IPS-15b (cell line): ENCODE data around the gene NTNG1.
"Not testable (repeated sequence)": the region's sequence is repeated elsewhere in the genome, so short reads cannot be mapped to it uniquely, and the experiment has no call there.

Experiments used
- H3K27me3 ChIP-seq: one replicate; pipeline ENCODE4 v1.6.1; 2013; ENCODE audit warnings: low read length; ENCODE audit not compliant: control insufficient read depth, insufficient read depth
- H3K36me3 ChIP-seq: one replicate; pipeline ENCODE4 v1.6.1; 2013; ENCODE audit warnings: low read length; ENCODE audit not compliant: control insufficient read depth, insufficient read depth
- H3K4me1 ChIP-seq: one replicate; pipeline ENCODE4 v1.6.1; 2013; ENCODE audit warnings: mild to moderate bottlenecking, low read length; ENCODE audit not compliant: control insufficient read depth, insufficient read depth
- H3K4me3 ChIP-seq: one replicate; pipeline ENCODE4 v1.5.1; 2013; ENCODE audit warnings: low read depth, low read length
- H3K9ac ChIP-seq: one replicate; pipeline ENCODE4 v1.6.1; 2013; ENCODE audit warnings: low read depth, mild to moderate bottlenecking, low read length
- H3K9me3 ChIP-seq: one replicate; pipeline ENCODE4 v1.6.1; 2013; ENCODE audit warnings: mild to moderate bottlenecking, low read length; ENCODE audit not compliant: control insufficient read depth, insufficient read depth

Gene NTNG1

DNA sequence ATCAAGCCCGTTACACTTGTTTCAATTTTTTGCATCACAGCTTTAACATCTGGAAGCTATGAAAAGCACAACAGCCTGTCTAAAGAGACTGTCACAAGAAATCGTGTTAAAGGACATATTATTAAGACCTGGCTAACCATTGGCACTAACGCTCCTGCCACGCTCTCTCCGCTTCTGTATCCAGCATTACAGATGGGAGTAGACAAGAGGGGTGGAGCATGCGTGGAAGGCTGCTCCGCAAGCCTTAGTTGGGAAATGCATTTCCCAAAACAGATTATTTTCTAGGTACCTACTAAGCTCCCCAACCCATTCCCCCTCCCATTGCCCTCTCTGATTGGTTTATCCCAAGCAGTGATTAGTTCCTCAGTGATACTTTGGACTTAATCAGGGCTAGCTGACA, 72.4 kb downstream of the NTNG1 start:
- no peak overlapping the region for H3K4me3 ChIP-seq
- H3K9ac ChIP-seq = no peak overlapping the region
- no peaks in the 10 kb centered on the region for H3K36me3 ChIP-seq
- H3K27me3 ChIP-seq = no peaks in the 10 kb centered on the region
- no peaks in the 10 kb centered on the region for H3K4me1 ChIP-seq
- H3K9me3 ChIP-seq = no peaks in the 10 kb centered on the region

DNA sequence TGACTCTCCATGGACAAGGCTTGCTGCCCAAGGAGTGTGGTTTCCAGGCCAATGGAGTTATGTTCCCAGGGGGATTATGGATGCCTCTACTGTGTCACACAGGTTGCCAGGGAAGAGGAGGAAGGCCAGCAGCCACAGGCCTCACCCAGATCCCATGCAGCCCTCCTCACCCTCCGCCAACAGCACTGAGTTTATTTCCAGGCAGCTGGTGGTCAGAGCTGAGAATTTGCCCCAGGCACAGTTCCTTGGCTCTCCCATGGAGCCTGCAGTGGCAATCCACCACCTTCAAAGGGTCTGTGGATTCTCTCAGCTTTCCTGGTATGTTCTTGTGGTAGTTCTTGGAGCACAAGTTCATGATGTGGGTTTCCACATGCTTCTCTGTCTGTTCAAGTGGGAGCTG, 79.2 kb downstream of the NTNG1 start:
- H3K36me3 ChIP-seq = no peaks in the 10 kb centered on the region
- no peak overlapping the region for H3K9ac ChIP-seq
- no peaks in the 10 kb centered on the region for H3K9me3 ChIP-seq
- no peak overlapping the region for H3K4me3 ChIP-seq
- H3K27me3 ChIP-seq = no peaks in the 10 kb centered on the region
- peaks cover under 1% of the 10 kb centered on the region for H3K4me1 ChIP-seq

DNA sequence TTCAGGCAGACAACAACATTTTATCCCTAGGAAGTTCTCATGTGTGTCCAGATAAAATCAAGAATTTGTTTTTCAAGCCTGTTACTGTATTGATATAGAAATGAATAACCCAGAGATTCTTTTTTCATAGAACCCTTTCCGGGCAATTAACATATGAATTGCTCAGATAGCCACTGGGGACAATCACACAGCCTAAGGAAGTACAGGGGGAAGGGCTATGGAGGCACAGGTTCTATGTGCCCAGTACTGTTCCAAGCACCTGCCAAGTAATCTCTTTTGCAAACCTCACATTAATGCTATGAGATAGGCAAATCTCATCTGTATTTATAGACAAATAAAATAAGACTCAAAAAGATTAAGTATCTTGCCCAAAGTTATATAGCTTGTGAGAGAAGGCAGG, 84.9 kb downstream of the NTNG1 start:
- Histone ChIP-seq H3K9me3 (no peaks in the 10 kb centered on the region), H3K4me3 (no peak overlapping the region), H3K9ac (no peak overlapping the region), H3K4me1 (peaks cover 19% of the 10 kb centered on the region), H3K27me3 (no peaks in the 10 kb centered on the region), H3K36me3 (no peaks in the 10 kb centered on the region)

DNA sequence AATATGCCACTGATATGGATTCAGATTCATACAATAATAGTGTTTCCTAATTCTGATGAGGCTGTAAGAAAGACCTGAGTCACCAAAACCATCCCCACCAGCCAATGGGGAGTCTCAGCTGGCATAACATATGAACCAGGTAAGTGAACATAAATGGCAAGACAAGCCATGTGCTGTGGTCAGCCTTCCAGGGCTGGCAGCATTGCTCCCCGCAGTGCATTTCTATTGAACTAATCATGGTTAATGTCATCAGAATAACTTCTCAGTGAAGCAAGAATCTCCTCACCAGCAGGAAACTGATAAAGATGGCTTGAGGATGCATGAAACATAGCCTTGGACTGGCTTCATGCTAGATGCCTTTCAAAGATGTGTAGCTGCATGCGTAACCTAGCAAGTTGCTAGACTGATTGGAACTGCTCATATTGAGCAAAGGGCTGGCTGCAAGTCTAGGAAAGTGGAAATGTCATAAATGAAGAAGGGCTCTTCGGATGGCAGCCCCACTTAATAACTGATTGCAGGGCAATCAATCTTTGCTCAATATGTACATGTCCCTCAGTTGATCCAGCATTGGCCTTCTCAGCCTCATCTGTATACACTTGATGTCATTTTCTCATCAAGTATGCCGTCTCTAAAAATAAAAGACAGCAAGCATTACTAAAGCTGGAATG, 88.0 kb downstream of the NTNG1 start:
- Histone ChIP-seq H3K9me3 (no peaks in the 10 kb centered on the region), H3K27me3 (no peaks in the 10 kb centered on the region), H3K4me1 (peaks cover 19% of the 10 kb centered on the region), H3K36me3 (no peaks in the 10 kb centered on the region), H3K4me3 (no peak overlapping the region), H3K9ac (no peak overlapping the region)

DNA sequence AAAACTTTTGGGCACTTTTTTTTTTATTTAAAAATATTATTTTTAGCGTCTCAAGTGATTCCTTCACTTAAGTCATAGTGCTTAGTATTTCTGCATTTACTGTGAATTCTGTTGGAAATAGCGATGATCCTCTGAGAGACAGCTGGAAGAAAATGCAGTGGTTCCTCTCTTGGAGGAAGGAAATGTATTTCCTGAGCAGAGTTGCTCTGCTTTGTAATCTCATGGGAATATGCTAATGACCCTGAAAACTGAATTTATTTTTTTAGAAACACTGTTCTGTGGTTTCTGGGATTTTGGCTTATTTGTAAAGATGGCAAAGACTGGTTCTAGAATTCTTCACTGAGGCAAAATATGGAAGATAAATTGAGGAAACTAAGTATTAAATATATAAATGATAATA, 88.9 kb downstream of the NTNG1 start:
- Histone ChIP-seq H3K36me3 (no peaks in the 10 kb centered on the region), H3K9me3 (no peaks in the 10 kb centered on the region), H3K4me1 (peaks cover 19% of the 10 kb centered on the region), H3K4me3 (no peak overlapping the region), H3K9ac (no peak overlapping the region), H3K27me3 (no peaks in the 10 kb centered on the region)

DNA sequence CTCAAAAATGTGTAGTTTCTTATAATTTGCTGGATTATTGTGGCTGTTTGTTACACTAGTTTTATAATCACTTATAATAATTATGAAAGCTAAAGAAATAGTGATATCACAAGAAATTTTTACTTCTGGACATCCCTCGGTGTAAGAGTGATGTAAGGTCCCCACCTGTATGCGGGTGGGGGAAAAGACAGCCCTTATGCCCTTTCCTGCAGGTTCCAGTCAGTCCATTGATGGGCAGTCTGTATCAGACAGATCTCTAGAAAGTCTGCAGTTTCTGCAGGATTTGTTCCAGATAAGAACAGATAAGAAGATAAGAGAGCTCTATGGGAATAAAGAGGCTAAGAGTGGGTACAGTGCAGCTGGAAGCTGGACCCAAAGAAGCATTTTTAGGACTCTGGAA, 89.3 kb downstream of the NTNG1 start:
- Histone ChIP-seq H3K4me1 (peaks cover 18% of the 10 kb centered on the region), H3K36me3 (no peaks in the 10 kb centered on the region), H3K4me3 (no peak overlapping the region), H3K27me3 (no peaks in the 10 kb centered on the region), H3K9me3 (no peaks in the 10 kb centered on the region), H3K9ac (no peak overlapping the region)

DNA sequence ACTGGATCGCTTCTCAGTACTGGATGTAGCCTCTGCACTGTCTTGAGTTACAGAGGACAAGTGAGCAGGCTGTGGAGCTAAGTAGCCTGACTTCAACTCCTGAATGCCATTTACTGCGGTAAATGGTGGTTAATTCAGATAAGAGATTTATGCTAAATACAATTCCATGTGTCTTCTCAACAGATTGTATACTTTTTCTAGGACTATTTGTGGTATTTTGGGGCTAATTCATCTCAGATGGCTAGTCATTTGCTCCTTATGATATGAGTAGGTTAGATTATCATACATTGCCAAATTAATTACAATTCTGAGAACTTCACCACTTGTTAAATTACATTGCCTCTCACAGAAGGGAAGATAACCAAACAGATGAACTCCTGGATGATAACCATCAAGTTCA, 90.5 kb downstream of the NTNG1 start:
- Histone ChIP-seq H3K36me3 (no peaks in the 10 kb centered on the region), H3K9me3 (no peaks in the 10 kb centered on the region)

DNA sequence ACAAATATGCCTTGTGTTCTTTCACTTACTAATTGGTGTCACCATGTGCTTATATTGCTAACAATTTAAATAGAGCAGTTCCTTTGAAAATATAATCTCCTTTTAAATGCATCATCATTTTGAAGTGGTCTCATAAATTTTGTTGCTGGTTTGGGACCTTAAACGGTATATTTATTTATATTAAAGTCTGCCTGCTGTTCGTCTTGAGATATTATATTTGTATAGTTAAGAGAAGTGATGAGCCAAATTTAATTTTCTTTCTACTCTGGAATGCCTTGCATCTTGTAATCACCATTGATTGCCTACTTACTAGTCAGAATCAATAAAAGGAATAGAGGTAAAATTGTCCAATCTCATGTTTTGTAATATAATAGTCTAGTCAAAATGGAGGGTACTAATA, 91.6 kb downstream of the NTNG1 start:
- Histone ChIP-seq H3K9ac (no peak overlapping the region), H3K36me3 (no peaks in the 10 kb centered on the region), H3K4me3 (no peak overlapping the region), H3K27me3 (no peaks in the 10 kb centered on the region), H3K9me3 (no peaks in the 10 kb centered on the region), H3K4me1 (no peaks in the 10 kb centered on the region)

More for the DNA sequence above, 90.5 kb downstream of the NTNG1 start:
- Histone ChIP-seq H3K4me3 (no peak overlapping the region), H3K4me1 (peaks cover 10% of the 10 kb centered on the region), H3K27me3 (no peaks in the 10 kb centered on the region), H3K9ac (no peak overlapping the region)

DNA sequence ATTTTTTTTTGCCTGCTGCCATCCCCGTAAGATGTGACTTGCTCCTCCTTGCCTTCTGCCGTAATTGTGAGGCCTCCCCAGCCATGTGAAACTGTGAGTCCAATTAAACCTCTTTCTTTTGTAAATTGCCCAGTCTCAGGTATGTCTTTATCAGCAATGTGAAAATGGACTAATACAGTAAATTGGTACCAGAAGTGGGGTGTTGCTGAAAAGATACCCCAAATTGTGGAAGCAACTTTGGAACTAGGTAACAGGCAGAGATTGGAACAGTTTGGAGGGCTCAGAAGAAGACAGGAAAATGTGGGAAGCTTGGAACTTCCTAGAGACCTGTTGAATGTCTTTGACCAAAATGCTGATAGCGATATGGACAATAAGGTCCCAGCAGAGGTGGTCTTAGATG, 95.9 kb downstream of the NTNG1 start:
- H3K27me3 ChIP-seq, H3K9ac ChIP-seq, H3K4me3 ChIP-seq, H3K9me3 ChIP-seq, H3K36me3 ChIP-seq, H3K4me1 ChIP-seq: not testable (repeated sequence)

DNA sequence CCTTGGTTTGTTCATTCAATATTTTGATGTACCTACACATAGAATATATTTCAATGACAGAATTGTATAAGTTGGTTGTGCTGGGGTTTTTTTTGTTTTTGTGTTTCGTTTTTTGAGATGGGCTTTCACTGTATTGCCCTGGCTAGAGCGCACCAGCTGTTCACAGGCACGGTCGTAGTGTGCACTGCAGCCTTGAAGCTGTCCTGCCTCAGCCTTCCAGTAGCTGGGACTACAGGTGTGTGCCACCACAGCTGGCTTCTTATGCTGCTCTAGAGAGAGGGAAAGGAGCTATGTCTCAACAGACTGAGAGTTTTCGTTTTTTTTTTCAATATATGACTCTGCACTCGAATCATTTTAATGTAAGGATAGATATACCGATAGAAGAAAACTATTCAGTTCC, 102.6 kb downstream of the NTNG1 start:
- H3K4me3 ChIP-seq = no peak overlapping the region
- peaks cover 8% of the 10 kb centered on the region for H3K4me1 ChIP-seq
- no peaks in the 10 kb centered on the region for H3K36me3 ChIP-seq
- H3K9me3 ChIP-seq = no peaks in the 10 kb centered on the region
- no peaks in the 10 kb centered on the region for H3K27me3 ChIP-seq
- H3K9ac ChIP-seq = no peak overlapping the region

DNA sequence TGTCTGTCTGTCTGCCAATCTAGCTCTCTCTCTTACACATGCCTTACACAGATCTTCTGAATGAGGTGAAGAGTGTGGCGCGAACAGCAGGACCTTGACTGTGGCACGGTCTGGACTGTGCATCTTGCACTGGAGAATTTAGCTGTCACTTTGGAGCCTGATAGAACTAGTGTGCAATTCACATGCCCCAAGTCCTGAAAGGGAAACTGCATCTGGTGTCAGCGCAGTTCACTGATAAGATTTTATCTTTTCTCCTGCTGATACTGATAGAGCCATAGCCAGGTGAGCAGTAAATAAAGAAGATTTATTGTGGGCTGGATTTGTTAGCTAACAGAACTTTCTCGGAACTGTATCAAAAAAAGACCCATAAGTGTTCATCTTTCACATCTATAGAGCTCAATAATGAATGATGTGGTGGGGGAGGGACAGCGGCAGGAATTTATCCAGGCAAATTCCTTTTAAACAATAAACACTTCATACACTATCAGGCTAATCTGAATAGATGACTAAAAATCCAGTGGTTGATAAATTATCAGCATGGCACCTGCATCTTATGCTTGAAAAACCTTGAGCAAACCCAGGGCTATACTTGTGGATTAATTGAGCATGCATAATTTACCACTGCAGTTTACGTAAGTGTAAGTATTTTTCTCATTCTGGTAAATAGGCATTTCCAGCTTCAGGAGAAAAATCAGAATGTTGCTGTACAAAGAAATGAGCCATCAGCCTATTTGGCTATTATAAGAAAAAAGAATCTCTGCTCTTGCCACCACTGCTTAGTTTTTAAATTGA, 104.1 kb downstream of the NTNG1 start:
- H3K4me1 ChIP-seq = peaks cover 8% of the 10 kb centered on the region
- no peak overlapping the region for H3K9ac ChIP-seq
- no peak overlapping the region for H3K4me3 ChIP-seq
- H3K9me3 ChIP-seq = no peaks in the 10 kb centered on the region
- no peaks in the 10 kb centered on the region for H3K27me3 ChIP-seq
- no peaks in the 10 kb centered on the region for H3K36me3 ChIP-seq

DNA sequence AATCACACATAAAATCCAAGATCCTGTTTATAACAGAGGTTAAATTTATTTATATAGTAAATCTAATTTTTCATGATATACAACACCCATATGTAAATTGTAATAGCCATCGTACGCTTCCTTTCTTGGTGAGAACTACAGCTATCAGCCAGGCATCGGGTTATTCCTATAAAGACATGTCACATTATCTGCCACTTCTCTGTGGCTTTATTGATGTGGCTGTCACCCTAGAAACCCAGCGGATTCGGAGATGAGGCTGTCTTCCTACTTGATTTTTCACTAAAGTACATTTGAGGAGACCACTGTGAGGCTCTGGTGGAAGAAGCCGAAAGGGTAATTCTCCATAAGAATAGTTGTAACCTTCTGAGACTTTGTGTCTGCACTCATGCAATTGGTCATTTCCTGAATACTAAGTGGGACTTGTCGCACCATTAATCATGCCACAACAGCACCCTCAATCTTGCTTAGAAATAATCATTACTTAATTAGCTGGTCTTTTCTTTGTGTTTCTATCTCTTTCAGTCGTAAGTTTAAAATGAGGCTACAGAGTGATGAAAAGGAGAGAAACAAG, 106.0 kb downstream of the NTNG1 start:
- Histone ChIP-seq H3K27me3 (no peaks in the 10 kb centered on the region), H3K36me3 (no peaks in the 10 kb centered on the region), H3K4me3 (no peak overlapping the region), H3K9ac (no peak overlapping the region), H3K4me1 (peaks cover 8% of the 10 kb centered on the region), H3K9me3 (no peaks in the 10 kb centered on the region)
